IMR-90 (cell line): ENCODE results near the gene MGAT5.

Source experiments
- BHLHE40 ChIP-seq: fragments of 150-350 bp; IDR thresholded peaks from 2 replicates; pipeline ENCODE4 v1.6.1; 2016; ENCODE audit warnings: mild to moderate bottlenecking, low read depth, low read length
- CEBPB ChIP-seq: IDR thresholded peaks from 2 replicates; pipeline ENCODE4 v1.6.1; 2012; ENCODE audit warnings: low read depth, low read length, improper control_type of control experiment
- FOS ChIP-seq: fragments of 150-350 bp; IDR thresholded peaks from 2 replicates; pipeline ENCODE4 v1.6.1; 2016; ENCODE audit warnings: low read depth, low read length
- MAFK ChIP-seq: IDR thresholded peaks from 2 replicates; pipeline ENCODE4 v1.6.1; 2012; ENCODE audit warnings: low read depth, low read length, improper control_type of control experiment
- MAZ ChIP-seq: IDR thresholded peaks from 2 replicates; pipeline ENCODE4 v1.6.1; 2012; ENCODE audit warnings: low read depth, mild to moderate bottlenecking, low read length, improper control_type of control experiment, moderate library complexity, borderline replicate concordance
- MXI1 ChIP-seq: IDR thresholded peaks from 2 replicates; pipeline ENCODE4 v1.6.1; 2012; ENCODE audit warnings: low read depth, mild to moderate bottlenecking, low read length, moderate library complexity, borderline replicate concordance
- POLR2A ChIP-seq: IDR thresholded peaks from 2 replicates; pipeline ENCODE4 v1.6.1; 2012; ENCODE audit warnings: mild to moderate bottlenecking, low read depth, low read length
- TF ChIP-seq, protein P1 (sequence below): conservative IDR thresholded peaks from 2 replicates; pipeline ENCODE4 v1.5.1; 2012; ENCODE audit warnings: mild to moderate bottlenecking, low read depth, low read length, improper control_type of control experiment

DNA sequence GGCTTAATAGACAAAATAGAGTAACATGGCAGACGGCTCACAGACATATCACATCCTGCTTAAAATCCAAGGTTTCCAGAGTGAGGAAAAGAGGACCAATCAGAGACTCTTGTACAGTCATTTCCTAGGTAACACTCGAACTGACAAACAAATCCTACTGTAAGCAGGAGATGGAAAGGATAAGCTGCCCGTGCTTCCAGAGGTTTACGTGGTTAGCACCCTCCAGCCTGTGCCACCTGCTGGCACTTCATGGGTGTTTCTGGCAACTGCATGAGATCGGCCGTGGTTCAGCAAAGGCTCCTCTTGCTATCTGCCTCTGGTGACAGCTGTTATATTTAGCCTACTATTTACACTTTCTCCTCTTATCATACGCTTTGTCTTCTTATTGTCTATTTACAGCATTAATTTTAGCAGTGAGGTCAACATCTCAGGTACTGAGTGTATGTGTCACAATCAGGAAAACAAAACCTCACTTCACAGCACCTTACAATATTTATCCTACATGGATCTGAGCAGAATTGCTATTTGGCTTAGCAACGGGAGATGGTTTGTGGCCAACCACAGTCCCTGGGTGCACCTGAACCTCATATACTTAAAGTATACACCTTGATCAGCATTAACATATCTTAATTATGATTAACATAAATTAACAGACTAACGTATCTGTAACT lies 238.0 kb downstream of the MGAT5 start:
- TF ChIP-seq, protein P1, sequence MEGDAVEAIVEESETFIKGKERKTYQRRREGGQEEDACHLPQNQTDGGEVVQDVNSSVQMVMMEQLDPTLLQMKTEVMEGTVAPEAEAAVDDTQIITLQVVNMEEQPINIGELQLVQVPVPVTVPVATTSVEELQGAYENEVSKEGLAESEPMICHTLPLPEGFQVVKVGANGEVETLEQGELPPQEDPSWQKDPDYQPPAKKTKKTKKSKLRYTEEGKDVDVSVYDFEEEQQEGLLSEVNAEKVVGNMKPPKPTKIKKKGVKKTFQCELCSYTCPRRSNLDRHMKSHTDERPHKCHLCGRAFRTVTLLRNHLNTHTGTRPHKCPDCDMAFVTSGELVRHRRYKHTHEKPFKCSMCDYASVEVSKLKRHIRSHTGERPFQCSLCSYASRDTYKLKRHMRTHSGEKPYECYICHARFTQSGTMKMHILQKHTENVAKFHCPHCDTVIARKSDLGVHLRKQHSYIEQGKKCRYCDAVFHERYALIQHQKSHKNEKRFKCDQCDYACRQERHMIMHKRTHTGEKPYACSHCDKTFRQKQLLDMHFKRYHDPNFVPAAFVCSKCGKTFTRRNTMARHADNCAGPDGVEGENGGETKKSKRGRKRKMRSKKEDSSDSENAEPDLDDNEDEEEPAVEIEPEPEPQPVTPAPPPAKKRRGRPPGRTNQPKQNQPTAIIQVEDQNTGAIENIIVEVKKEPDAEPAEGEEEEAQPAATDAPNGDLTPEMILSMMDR = no peak
- TF ChIP-seq POLR2A (no peak), MAFK (no peak), CEBPB (no peak), MAZ (no peak), MXI1 (no peak), BHLHE40 (no peak), FOS (no peak)
